ENCODE data around the gene GDPD3.

DNA sequence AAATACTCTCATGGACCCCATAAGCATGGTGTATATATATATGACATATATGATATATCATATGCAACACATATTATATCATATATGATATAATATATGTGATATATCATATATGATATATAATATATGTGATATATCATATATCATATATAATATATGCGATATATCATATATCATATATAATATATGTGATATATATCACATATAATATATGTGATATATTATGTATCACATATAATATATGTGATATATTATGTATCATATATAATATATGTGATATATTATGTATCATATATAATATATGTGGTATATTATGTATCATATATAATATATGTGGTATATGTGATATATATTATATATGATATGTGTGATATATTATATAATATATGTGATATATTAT lies 31.6 kb upstream of the GDPD3 start:
- TF ChIP-seq, protein P1, sequence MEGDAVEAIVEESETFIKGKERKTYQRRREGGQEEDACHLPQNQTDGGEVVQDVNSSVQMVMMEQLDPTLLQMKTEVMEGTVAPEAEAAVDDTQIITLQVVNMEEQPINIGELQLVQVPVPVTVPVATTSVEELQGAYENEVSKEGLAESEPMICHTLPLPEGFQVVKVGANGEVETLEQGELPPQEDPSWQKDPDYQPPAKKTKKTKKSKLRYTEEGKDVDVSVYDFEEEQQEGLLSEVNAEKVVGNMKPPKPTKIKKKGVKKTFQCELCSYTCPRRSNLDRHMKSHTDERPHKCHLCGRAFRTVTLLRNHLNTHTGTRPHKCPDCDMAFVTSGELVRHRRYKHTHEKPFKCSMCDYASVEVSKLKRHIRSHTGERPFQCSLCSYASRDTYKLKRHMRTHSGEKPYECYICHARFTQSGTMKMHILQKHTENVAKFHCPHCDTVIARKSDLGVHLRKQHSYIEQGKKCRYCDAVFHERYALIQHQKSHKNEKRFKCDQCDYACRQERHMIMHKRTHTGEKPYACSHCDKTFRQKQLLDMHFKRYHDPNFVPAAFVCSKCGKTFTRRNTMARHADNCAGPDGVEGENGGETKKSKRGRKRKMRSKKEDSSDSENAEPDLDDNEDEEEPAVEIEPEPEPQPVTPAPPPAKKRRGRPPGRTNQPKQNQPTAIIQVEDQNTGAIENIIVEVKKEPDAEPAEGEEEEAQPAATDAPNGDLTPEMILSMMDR (IDR thresholded peaks at IDR 0.05), result no peak
- no peak for TF ChIP-seq POLR2AphosphoS5 (IDR thresholded peaks at IDR 0.05)
- no peak for TF ChIP-seq POLR2A (IDR thresholded peaks at IDR 0.05)
